Ramos (cell line): Measurements from ENCODE around the gene CAMTA2.

Experiments
- in situ Hi-C: fragments of 300-500 bp; cut with MboI; formaldehyde crosslinking; loops from one replicate; pipeline ENCODE4 v1.14.3; 2022; ENCODE audit warnings: low sequenced_read_pairs; ENCODE audit not compliant: unreplicated experiment

The CAMTA2 gene

GRCh38 chr17:4971826-4972225 lies 15.6 kb downstream of the CAMTA2 start:
- in situ Hi-C loops: no loop called here

- in situ Hi-C loops: no loop called here
These were observed 17.2 kb downstream of the CAMTA2 start for GRCh38 chr17:4970273-4970672.

GRCh38 chr17:4969551-4970173 lies 17.8 kb downstream of the CAMTA2 start:
- in situ Hi-C loops: no loop called here

GRCh38 chr17:4969047-4969550 lies 18.4 kb downstream of the CAMTA2 start:
- in situ Hi-C loops: no loop called here

- in situ Hi-C loops: no loop called here
These were observed 18.9 kb downstream of the CAMTA2 start for GRCh38 chr17:4968486-4969046.

GRCh38 chr17:4967539-4968485 lies 19.7 kb downstream of the CAMTA2 start, which contains the start of gene SPAG7:
TSS of gene SPAG7 (minus strand) at chr17:4967817. CDS start at chr17:4967804, 13 bp downstream.
- in situ Hi-C loops: no loop called here

- in situ Hi-C loops: no loop called here
These were observed 20.5 kb downstream of the CAMTA2 start for GRCh38 chr17:4966844-4967538.

- in situ Hi-C loops: no loop called here
These were observed 22.0 kb downstream of the CAMTA2 start for GRCh38 chr17:4965311-4965986.

- in situ Hi-C loops: no loop called here
These were observed 27.1 kb downstream of the CAMTA2 start for GRCh38 chr17:4960279-4960922.

- in situ Hi-C loops: no loop called here
These were observed 28.1 kb downstream of the CAMTA2 start for GRCh38 chr17:4959261-4959965.

- in situ Hi-C loops: no loop called here
These were observed 29.4 kb downstream of the CAMTA2 start for GRCh38 chr17:4958102-4958501.

- in situ Hi-C loops: no loop called here
These were observed 30.9 kb downstream of the CAMTA2 start for GRCh38 chr17:4956493-4957061.

GRCh38 chr17:4955091-4955490 lies 32.4 kb downstream of the CAMTA2 start:
- in situ Hi-C loops: no loop called here

- in situ Hi-C loops: no loop called here
These were observed 34.0 kb downstream of the CAMTA2 start for GRCh38 chr17:4953451-4953961.

- in situ Hi-C loops: no loop called here
These were observed 36.0 kb downstream of the CAMTA2 start for GRCh38 chr17:4951486-4951885.

GRCh38 chr17:4950746-4951204 lies 36.7 kb downstream of the CAMTA2 start, which contains the start of gene ENO3:
TSS of gene ENO3 (plus strand) at chr17:4951119. CDS start at chr17:4951830, 711 bp downstream.
- in situ Hi-C loops: no loop called here

GRCh38 chr17:4950075-4950745 lies 37.3 kb downstream of the CAMTA2 start:
- in situ Hi-C loops: no loop called here
